Fibroblast of lung (primary cell): ENCODE measurements around the gene NAV3. TPM values are rescaled to one million over a fixed set of nuclear protein-coding genes. Genes with fewer than 3 reads are reported as not detected.
A peak's percentile ranks its signal among the peaks of the same experiment; 100 is the strongest.

Experiments
- DNase-seq, 2 donors: peaks; one replicate each; pipeline versions ENCODE4 v3.0.0 to v3.0.0-alpha.2; 2010; ENCODE audit warnings: low read depth in 2 of 2
- H2AFZ ChIP-seq: 2 replicates; pipeline ENCODE4 v1.5.1; 2012; ENCODE audit warnings: low read length, control low read depth, inconsistent platforms
- H3K27ac ChIP-seq: 2 replicates; pipeline ENCODE4 v1.5.1; 2011; ENCODE audit warnings: low read length, control low read depth; ENCODE audit not compliant: insufficient read depth
- H3K27me3 ChIP-seq: 2 replicates; pipeline ENCODE4 v1.5.1; 2011; ENCODE audit warnings: mild to moderate bottlenecking, low read length; ENCODE audit not compliant: control insufficient read depth, insufficient read depth
- H3K36me3 ChIP-seq: 2 replicates; pipeline ENCODE4 v1.5.1; 2011; ENCODE audit warnings: low read length; ENCODE audit not compliant: control insufficient read depth, insufficient read depth
- H3K4me1 ChIP-seq: 2 replicates; pipeline ENCODE4 v1.5.1; 2011; ENCODE audit warnings: low read length; ENCODE audit not compliant: control insufficient read depth, insufficient read depth; ENCODE audit errors: extremely low read depth
- H3K4me2 ChIP-seq: 2 replicates; pipeline ENCODE4 v1.5.1; 2011; ENCODE audit warnings: low read length, control low read depth; ENCODE audit not compliant: insufficient read depth; ENCODE audit errors: extremely low read depth
- H3K4me3 ChIP-seq, 4 experiments: fragments of 200-600 bp in 1 of 4; sonication (generic) in 1 of 4; replicated peaks in 1 of 4; 2 replicates each; pipeline ENCODE4 v1.5.1; 2011 to 2016; ENCODE audit warnings: low read length in 4 of 4, low read depth in 3 of 4, mild to moderate bottlenecking in 3 of 4, control low read depth in 2 of 4, inconsistent platforms in 1 of 4, mixed read lengths in 1 of 4; ENCODE audit not compliant: insufficient read depth in 1 of 4; ENCODE audit errors: control extremely low read depth in 1 of 4
- H3K79me2 ChIP-seq: 2 replicates; pipeline ENCODE4 v1.5.1; 2012; ENCODE audit warnings: mild to moderate bottlenecking, low read length, inconsistent platforms; ENCODE audit not compliant: control insufficient read depth, insufficient read depth
- H3K9ac ChIP-seq: 2 replicates; pipeline ENCODE4 v1.5.1; 2011; ENCODE audit warnings: mild to moderate bottlenecking, low read length, control low read depth; ENCODE audit not compliant: insufficient read depth
- H3K9me3 ChIP-seq: 2 replicates; pipeline ENCODE4 v1.5.1; 2012; ENCODE audit warnings: low read depth, low read length; ENCODE audit not compliant: control insufficient read depth, insufficient read depth
- H4K20me1 ChIP-seq: 2 replicates; pipeline ENCODE4 v1.5.1; 2011; ENCODE audit warnings: low read length; ENCODE audit not compliant: control insufficient read depth, insufficient read depth; ENCODE audit errors: extremely low read depth
- EZH2 ChIP-seq: IDR thresholded peaks from 2 replicates; pipeline ENCODE4 v1.5.1; 2012; ENCODE audit warnings: low read length, control low read depth, mild to moderate bottlenecking; ENCODE audit errors: missing control alignments
- polyA plus RNA-seq, 2 donors: library from polyadenylated mRNA; depleted of rRNA in 1 of 2; stranded (reverse) in 1 of 2; unstranded in 1 of 2; fragments of >200 nt; gene quantifications; 2 replicates each; pipeline ENCODE4 v1.2.1, GENCODE V29; 2011 to 2012; ENCODE audit warnings: missing spikeins in 1 of 2
- total RNA-seq: library from RNA; depleted of rRNA; stranded (reverse); fragments of >200 nt; gene quantifications from 2 replicates; pipeline ENCODE4 v1.2.1, GENCODE V29; 2014
- TF ChIP-seq, protein P1 (sequence below), 2 donors: IDR thresholded peaks in 1 of 2; conservative IDR thresholded peaks in 1 of 2; 1 replicate in 1 of 2; 2 replicates in 1 of 2; pipeline ENCODE4 v1.5.1; 2011 to 2012; ENCODE audit warnings: low read length in 2 of 2, control low read depth in 1 of 2, inconsistent platforms in 1 of 2, low read depth in 1 of 2, mild to moderate bottlenecking in 1 of 2

The NAV3 gene
- total and polyA plus RNA-seq, 2 donors (not counting 1 experiment from before 2014, with no cell fraction given) = 30.8 to 60.6 TPM

DNA sequence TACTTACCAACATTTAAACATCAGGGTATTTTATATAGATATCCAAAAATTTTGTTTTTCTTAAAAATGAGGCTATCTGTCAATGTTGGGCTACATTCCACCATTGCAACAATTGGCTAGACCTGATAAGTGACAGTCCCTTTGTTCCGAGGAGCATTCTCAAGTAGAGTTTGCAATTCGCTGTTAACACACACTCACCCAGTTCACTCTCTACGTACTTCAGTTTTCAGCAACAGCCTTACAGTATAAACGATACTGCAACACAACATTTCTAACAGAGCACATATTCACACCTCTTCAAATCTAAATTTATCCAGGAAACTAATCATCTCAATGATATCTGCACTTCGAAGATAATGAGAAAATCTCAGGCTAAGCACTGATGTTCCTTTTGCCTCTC is 393.5 kb downstream of the NAV3 start:
- Histone ChIP-seq H3K79me2 (no peaks in the 10 kb centered on the region), H3K4me1 (no peaks in the 10 kb centered on the region), H2AFZ (no peak overlapping the region), H3K4me3 (no peak overlapping the region), H4K20me1 (no peaks in the 10 kb centered on the region), H3K9me3 (no peaks in the 10 kb centered on the region), H3K27ac (no peak overlapping the region), H3K9ac (no peak overlapping the region), H3K27me3 (no peaks in the 10 kb centered on the region), H3K4me2 (no peak overlapping the region), H3K36me3 (no peaks in the 10 kb centered on the region)
- no peak for DNase-seq
- no peak for TF ChIP-seq EZH2
- TF ChIP-seq, protein P1, sequence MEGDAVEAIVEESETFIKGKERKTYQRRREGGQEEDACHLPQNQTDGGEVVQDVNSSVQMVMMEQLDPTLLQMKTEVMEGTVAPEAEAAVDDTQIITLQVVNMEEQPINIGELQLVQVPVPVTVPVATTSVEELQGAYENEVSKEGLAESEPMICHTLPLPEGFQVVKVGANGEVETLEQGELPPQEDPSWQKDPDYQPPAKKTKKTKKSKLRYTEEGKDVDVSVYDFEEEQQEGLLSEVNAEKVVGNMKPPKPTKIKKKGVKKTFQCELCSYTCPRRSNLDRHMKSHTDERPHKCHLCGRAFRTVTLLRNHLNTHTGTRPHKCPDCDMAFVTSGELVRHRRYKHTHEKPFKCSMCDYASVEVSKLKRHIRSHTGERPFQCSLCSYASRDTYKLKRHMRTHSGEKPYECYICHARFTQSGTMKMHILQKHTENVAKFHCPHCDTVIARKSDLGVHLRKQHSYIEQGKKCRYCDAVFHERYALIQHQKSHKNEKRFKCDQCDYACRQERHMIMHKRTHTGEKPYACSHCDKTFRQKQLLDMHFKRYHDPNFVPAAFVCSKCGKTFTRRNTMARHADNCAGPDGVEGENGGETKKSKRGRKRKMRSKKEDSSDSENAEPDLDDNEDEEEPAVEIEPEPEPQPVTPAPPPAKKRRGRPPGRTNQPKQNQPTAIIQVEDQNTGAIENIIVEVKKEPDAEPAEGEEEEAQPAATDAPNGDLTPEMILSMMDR (conservative IDR thresholded peaks at IDR 0.05 in 1 of 2, IDR thresholded peaks at IDR 0.05 in 1 of 2; ENCODE audit: low read depth in 1 of 2, low read length in 2 of 2) = no peak

GRCh38 chr12:78226763-78227162 is 396.1 kb downstream of the NAV3 start:
- Histone ChIP-seq H3K36me3 (no peaks in the 10 kb centered on the region), H3K9me3 (no peaks in the 10 kb centered on the region), H3K4me1 (no peaks in the 10 kb centered on the region), H3K4me3 (no peak overlapping the region), H3K9ac (no peak overlapping the region), H3K27ac (no peak overlapping the region), H3K27me3 (no peaks in the 10 kb centered on the region), H3K4me2 (no peak overlapping the region), H2AFZ (no peak overlapping the region), H3K79me2 (no peaks in the 10 kb centered on the region), H4K20me1 (no peaks in the 10 kb centered on the region)
- DNase-seq = peak in 1 of 2 donors; percentile 27
- no peak for TF ChIP-seq EZH2
- TF ChIP-seq, protein P1 (conservative IDR thresholded peaks at IDR 0.05 in 1 of 2, IDR thresholded peaks at IDR 0.05 in 1 of 2; ENCODE audit: low read depth in 1 of 2, low read length in 2 of 2) = no peak

DNA sequence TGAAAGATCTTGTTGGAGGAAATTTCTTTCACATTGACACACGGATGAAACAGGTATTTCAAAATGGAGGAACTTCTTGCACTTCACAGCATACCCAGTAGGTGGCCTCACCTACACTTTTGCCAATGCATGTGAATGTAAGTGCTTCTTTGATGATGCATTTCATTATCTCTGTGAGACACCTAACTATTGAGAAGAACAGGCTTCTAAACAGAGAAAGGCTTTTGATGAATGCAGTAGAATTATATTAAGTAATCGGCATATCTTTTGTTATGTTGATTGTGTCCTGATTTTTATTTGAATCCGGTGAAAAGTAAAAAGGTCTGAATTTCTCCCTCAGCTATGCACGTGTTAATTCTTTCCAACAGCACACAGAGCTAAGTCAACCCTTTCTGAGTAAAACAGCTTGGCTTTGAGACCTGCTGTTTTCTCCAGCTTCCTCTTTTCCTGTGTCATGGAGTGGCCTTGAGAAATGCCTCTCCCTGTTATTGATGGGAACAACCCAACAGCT is 399.0 kb downstream of the NAV3 start:
- Histone ChIP-seq H3K9ac (no peak overlapping the region), H3K4me3 (no peak overlapping the region), H3K79me2 (no peaks in the 10 kb centered on the region), H3K27ac (no peak overlapping the region), H3K4me2 (no peak overlapping the region), H4K20me1 (no peaks in the 10 kb centered on the region), H2AFZ (peak overlapping the region; percentile 6), H3K36me3 (no peaks in the 10 kb centered on the region), H3K4me1 (no peaks in the 10 kb centered on the region), H3K27me3 (no peaks in the 10 kb centered on the region), H3K9me3 (no peaks in the 10 kb centered on the region)
- no peak for TF ChIP-seq EZH2
- TF ChIP-seq, protein P1 (conservative IDR thresholded peaks at IDR 0.05 in 1 of 2, IDR thresholded peaks at IDR 0.05 in 1 of 2; ENCODE audit: low read depth in 1 of 2, low read length in 2 of 2) = peak; percentile 66 to 74
- DNase-seq = peak; percentile 54
